ENCODE results near the gene RASGRP2.

DNA sequence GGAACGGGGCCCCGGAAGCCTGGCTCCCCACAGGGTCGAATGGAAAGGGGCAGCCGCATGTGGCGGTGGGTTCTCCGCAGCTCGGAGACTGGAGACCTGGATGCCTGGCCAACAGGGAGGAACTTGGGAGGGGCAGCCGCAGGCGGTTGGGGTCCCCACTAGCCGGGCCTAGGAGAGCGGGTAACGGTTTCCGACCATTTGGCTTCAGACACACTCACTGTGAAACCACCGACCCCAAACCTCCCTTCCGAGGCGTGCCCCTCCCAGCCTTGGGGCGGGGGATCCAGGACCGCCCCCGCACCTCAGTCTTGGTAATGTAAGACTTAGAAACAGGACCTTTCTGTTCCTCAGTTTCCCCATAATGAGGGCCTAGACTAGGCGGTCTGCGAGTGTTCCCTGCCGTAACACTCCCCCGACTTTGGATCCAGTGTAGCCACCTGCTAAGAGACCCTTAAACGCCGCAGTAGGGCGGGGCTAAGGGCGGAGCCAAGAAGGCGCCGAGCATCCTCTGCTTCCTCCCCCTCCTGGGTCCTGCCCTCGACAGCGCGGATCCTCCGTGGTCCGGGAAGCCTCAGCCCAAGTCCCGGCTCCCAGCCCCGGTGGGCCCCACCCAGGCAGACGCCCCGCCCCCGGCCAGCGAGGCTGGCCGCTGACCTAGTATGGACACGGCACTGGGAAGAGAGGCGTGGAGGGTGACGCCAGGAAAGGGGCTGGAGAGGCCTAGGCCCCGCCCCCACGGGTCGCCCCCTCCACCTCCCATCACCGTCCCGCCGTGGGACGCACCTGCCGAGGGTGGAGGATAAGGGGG, 1.8 kb upstream of the RASGRP2 start:
- TF ChIP-seq CTCF (tag by site-specific recombination; IDR thresholded peaks at IDR 0.05) = no peak
- TF ChIP-seq ZNF423 (tag by site-specific recombination; IDR thresholded peaks at IDR 0.05) = no peak
- TF ChIP-seq, protein P1, sequence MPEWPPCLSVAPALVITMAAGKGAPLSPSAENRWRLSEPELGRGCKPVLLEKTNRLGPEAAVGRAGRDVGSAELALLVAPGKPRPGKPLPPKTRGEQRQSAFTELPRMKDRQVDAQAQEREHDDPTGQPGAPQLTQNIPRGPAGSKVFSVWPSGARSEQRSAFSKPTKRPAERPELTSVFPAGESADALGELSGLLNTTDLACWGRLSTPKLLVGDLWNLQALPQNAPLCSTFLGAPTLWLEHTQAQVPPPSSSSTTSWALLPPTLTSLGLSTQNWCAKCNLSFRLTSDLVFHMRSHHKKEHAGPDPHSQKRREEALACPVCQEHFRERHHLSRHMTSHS (tag by site-specific recombination; IDR thresholded peaks at IDR 0.05) = no peak
- no peak for TF ChIP-seq ZNF843 (tag by site-specific recombination; IDR thresholded peaks at IDR 0.05)
- no peak for TF ChIP-seq ZNF202 (tag by site-specific recombination; IDR thresholded peaks at IDR 0.05; ENCODE audit: borderline replicate concordance)
- no peak for TF ChIP-seq ZNF184 (tag by site-specific recombination; IDR thresholded peaks at IDR 0.05)
- TF ChIP-seq ZNF311 (tag by site-specific recombination; IDR thresholded peaks at IDR 0.05; ENCODE audit: borderline replicate concordance) = no peak
- TF ChIP-seq ZNF629 (tag by site-specific recombination; IDR thresholded peaks at IDR 0.05) = no peak
- TF ChIP-seq TRIM28 (IDR thresholded peaks at IDR 0.05; ENCODE audit: borderline replicate concordance, low read length) = no peak
- TF ChIP-seq ZBTB21 (tag by site-specific recombination; IDR thresholded peaks at IDR 0.05) = no peak

Data from HEK293 (cell line).